H9 (cell line): ENCODE results near the gene SIK2. TPM values are rescaled to one million over a fixed set of nuclear protein-coding genes. Genes with fewer than 3 reads are reported as not detected.

Source experiments
- DNase-seq: peaks from one replicate; pipeline ENCODE4 v3.0.0-alpha.2; 2017
- H2AFZ ChIP-seq: one replicate; pipeline ENCODE4 v1.6.1; 2013; ENCODE audit warnings: mild to moderate bottlenecking, low read length, control low read depth, moderate library complexity
- H2AK5ac ChIP-seq: 2 replicates; pipeline ENCODE4 v1.6.1; 2013; ENCODE audit warnings: low read length, control low read depth, mixed read lengths; ENCODE audit not compliant: insufficient read length
- H2BK120ac ChIP-seq: one replicate; pipeline ENCODE4 v1.6.1; 2013; ENCODE audit warnings: low read depth, mild to moderate bottlenecking, low read length, control low read depth, inconsistent platforms; ENCODE audit not compliant: poor library complexity, severe bottlenecking
- H2BK12ac ChIP-seq: 2 replicates; pipeline ENCODE4 v1.6.1; 2013; ENCODE audit warnings: low read length, control low read depth, mixed read lengths, low read depth; ENCODE audit not compliant: insufficient read length
- H2BK15ac ChIP-seq: 2 replicates; pipeline ENCODE4 v1.6.1; 2013; ENCODE audit warnings: low read depth, low read length, control low read depth
- H2BK20ac ChIP-seq: one replicate; pipeline ENCODE4 v1.6.1; 2013; ENCODE audit warnings: low read depth, mild to moderate bottlenecking, low read length, control low read depth, inconsistent platforms; ENCODE audit not compliant: poor library complexity, severe bottlenecking
- H2BK5ac ChIP-seq: 2 replicates; pipeline ENCODE4 v1.6.1; 2013; ENCODE audit warnings: low read length, control low read depth, mixed read lengths; ENCODE audit not compliant: insufficient read length
- H3K14ac ChIP-seq: 2 replicates; pipeline ENCODE4 v1.6.1; 2013; ENCODE audit warnings: low read length, control low read depth; ENCODE audit not compliant: insufficient read depth
- H3K18ac ChIP-seq: 2 replicates; pipeline ENCODE4 v1.6.1; 2013; ENCODE audit warnings: low read depth, mild to moderate bottlenecking, mixed read lengths, low read length, control low read depth; ENCODE audit not compliant: insufficient read length
- H3K23ac ChIP-seq: 2 replicates; pipeline ENCODE4 v1.6.1; 2013; ENCODE audit warnings: low read length, control low read depth, mixed read lengths, low read depth; ENCODE audit not compliant: insufficient read length
- H3K23me2 ChIP-seq: 2 replicates; pipeline ENCODE4 v1.6.1; 2013; ENCODE audit warnings: low read depth, mild to moderate bottlenecking, mixed read lengths, low read length, control low read depth; ENCODE audit not compliant: insufficient read length, poor library complexity, severe bottlenecking
- H3K27ac ChIP-seq: 2 replicates; pipeline ENCODE4 v1.5.1; 2013; ENCODE audit warnings: low read length, control low read depth, mixed read lengths, low read depth; ENCODE audit not compliant: insufficient read length
- H3K27me3 ChIP-seq: 2 replicates; pipeline ENCODE4 v1.6.1; 2013; ENCODE audit warnings: low read length, control low read depth, inconsistent platforms; ENCODE audit not compliant: insufficient read depth
- H3K4ac ChIP-seq: 2 replicates; pipeline ENCODE4 v1.6.1; 2013; ENCODE audit warnings: low read depth, mild to moderate bottlenecking, control low read depth, inconsistent platforms, low read length, moderate library complexity
- H3K4me1 ChIP-seq: 2 replicates; pipeline ENCODE4 v1.6.1; 2013; ENCODE audit warnings: low read length, control low read depth, inconsistent platforms; ENCODE audit not compliant: insufficient read depth
- H3K4me2 ChIP-seq: 2 replicates; pipeline ENCODE4 v1.6.1; 2013; ENCODE audit warnings: low read length, control low read depth, mixed read lengths; ENCODE audit not compliant: insufficient read length, insufficient read depth
- H3K56ac ChIP-seq: 2 replicates; pipeline ENCODE4 v1.6.1; 2013; ENCODE audit warnings: low read depth, mild to moderate bottlenecking, mixed read lengths, low read length, control low read depth; ENCODE audit not compliant: insufficient read length
- H3K79me1 ChIP-seq: 2 replicates; pipeline ENCODE4 v1.6.1; 2013; ENCODE audit warnings: low read depth, mild to moderate bottlenecking, moderate library complexity, low read length, control low read depth, inconsistent platforms; ENCODE audit not compliant: insufficient read depth, poor library complexity, severe bottlenecking
- H3K79me2 ChIP-seq: 2 replicates; pipeline ENCODE4 v1.6.1; 2013; ENCODE audit warnings: low read length, control low read depth, inconsistent platforms; ENCODE audit not compliant: insufficient read depth
- H3K9ac ChIP-seq: 2 replicates; pipeline ENCODE4 v1.6.1; 2013; ENCODE audit warnings: low read length, control low read depth, mixed read lengths; ENCODE audit not compliant: insufficient read length; ENCODE audit errors: extremely low read depth
- H3K9me3 ChIP-seq: one replicate; pipeline ENCODE4 v1.6.1; 2013; ENCODE audit warnings: low read depth, low read length, inconsistent platforms; ENCODE audit not compliant: control insufficient read depth
- H3T11ph ChIP-seq: one replicate; pipeline ENCODE4 v1.6.1; 2013; ENCODE audit warnings: mild to moderate bottlenecking, low read length, control low read depth, inconsistent platforms
- H4K20me1 ChIP-seq: one replicate; pipeline ENCODE4 v1.6.1; 2013; ENCODE audit not compliant: control insufficient read depth, insufficient read length, insufficient read depth
- H4K5ac ChIP-seq: 2 replicates; pipeline ENCODE4 v1.6.1; 2013; ENCODE audit warnings: low read depth, mild to moderate bottlenecking, mixed read lengths, low read length, control low read depth; ENCODE audit not compliant: insufficient read length
- H4K8ac ChIP-seq: replicated peaks from 2 replicates; pipeline ENCODE4 v1.6.1; 2013; ENCODE audit warnings: low read length, control low read depth, mixed read lengths, low read depth; ENCODE audit not compliant: insufficient read length
- H4K91ac ChIP-seq: 2 replicates; pipeline ENCODE4 v1.6.1; 2013; ENCODE audit warnings: low read depth, mild to moderate bottlenecking, moderate library complexity, mixed read lengths, low read length, control low read depth; ENCODE audit not compliant: insufficient read length
- H3K27ac Mint-ChIP-seq, 3 experiments: 2 replicates in 2 of 3; 3 replicates in 1 of 3; pipeline ENCODE4 v1.8.0; 2020 to 2021; ENCODE audit warnings: mixed read lengths in 3 of 3, mild to moderate bottlenecking in 1 of 3, moderate library complexity in 1 of 3
- H3K27me3 Mint-ChIP-seq: 2 replicates; pipeline ENCODE4 v1.8.0; 2021; ENCODE audit warnings: low read depth, mild to moderate bottlenecking, moderate library complexity, mixed read lengths
- H3K36me3 Mint-ChIP-seq, 3 experiments: 2 replicates in 2 of 3; 3 replicates in 1 of 3; pipeline ENCODE4 v1.8.0; 2020 to 2021; ENCODE audit warnings: low read depth in 3 of 3, mixed read lengths in 3 of 3; ENCODE audit not compliant: insufficient read depth in 1 of 3
- H3K4me1 Mint-ChIP-seq, 2 experiments: 2 replicates each; pipeline ENCODE4 v1.8.0; 2020; ENCODE audit warnings: mixed read lengths in 2 of 2
- H3K4me3 Mint-ChIP-seq, 2 experiments: 2 replicates in 1 of 2; 3 replicates in 1 of 2; pipeline ENCODE4 v1.8.0; 2020 to 2021; ENCODE audit warnings: mild to moderate bottlenecking in 2 of 2, mixed read lengths in 2 of 2, moderate library complexity in 1 of 2
- H3K9me3 Mint-ChIP-seq, 2 experiments: 2 replicates in 1 of 2; 3 replicates in 1 of 2; pipeline ENCODE4 v1.8.0; 2020; ENCODE audit warnings: mild to moderate bottlenecking in 2 of 2, mixed read lengths in 2 of 2, moderate library complexity in 1 of 2
- CTCF ChIP-seq: fragments of 200-600 bp; sonication (generic); conservative IDR thresholded peaks from 3 replicates; pipeline ENCODE4 v1.8.0; 2021; ENCODE audit warnings: antibody characterized with exemption, mild to moderate bottlenecking
- total RNA-seq: library from RNA; stranded (reverse); gene quantifications from 2 replicates; pipeline ENCODE4 v1.2.1, GENCODE V29; 2021

Gene SIK2
- total RNA-seq, 1 experiment from 2014 or later, result 7.5 TPM

- Histone ChIP-seq H2AFZ (no peak overlapping the region), H2BK15ac (no peak overlapping the region), H4K8ac (no peak overlapping the region), H3K79me2 (no peaks in the 10 kb centered on the region), H2BK12ac (no peak overlapping the region), H4K20me1 (no peaks in the 10 kb centered on the region), H3K23me2 (no peaks in the 10 kb centered on the region), H3K4ac (no peak overlapping the region), H3K4me1 (no peaks in the 10 kb centered on the region), H2AK5ac (no peak overlapping the region), H2BK5ac (no peak overlapping the region), H3K9me3 (no peaks in the 10 kb centered on the region), H3K27me3 (no peaks in the 10 kb centered on the region), H4K5ac (no peak overlapping the region), H3K79me1 (no peaks in the 10 kb centered on the region), H3K4me2 (no peak overlapping the region), H3K56ac (no peak overlapping the region), H3K18ac (no peak overlapping the region), H4K91ac (no peak overlapping the region), H3K27ac (no peak overlapping the region), H3K14ac (no peak overlapping the region), H3T11ph (no peak overlapping the region), H2BK120ac (no peak overlapping the region), H3K9ac (no peak overlapping the region), H3K23ac (no peak overlapping the region), H2BK20ac (no peak overlapping the region)
- peaks cover 0 to 2% of the 10 kb centered on the region in 2 experiments; a peak in 1 of 5 replicates for H3K9me3 Mint-ChIP-seq
- DNase-seq, result no peak
- H3K4me3 Mint-ChIP-seq, result no peak overlapping the region
- peaks cover 10 to 19% of the 10 kb centered on the region in 2 experiments for H3K4me1 Mint-ChIP-seq
- TF ChIP-seq CTCF, result no peak
- H3K27ac Mint-ChIP-seq, result no peak overlapping the region
- no peaks in the 10 kb centered on the region for H3K27me3 Mint-ChIP-seq
- no peaks in the 10 kb centered on the region for H3K36me3 Mint-ChIP-seq
These were observed 52.4 kb downstream of the SIK2 start for GRCh38 chr11:111654601-111655000.
